NCI-H146 (cell line): Measurements from ENCODE around the gene PAX2.
A peak's percentile ranks its signal among the peaks of the same experiment; 100 is the strongest.

Experiments
- DNase-seq: peaks from one replicate; lab custom pipeline; 2025; lab: John Stamatoyannopoulos, UW

The PAX2 gene

GRCh38 chr10:100755821-100756220 is 10.4 kb downstream of the PAX2 start:
- no peak for DNase-seq

GRCh38 chr10:100759331-100759730 is 13.9 kb downstream of the PAX2 start:
- no peak for DNase-seq

- DNase-seq = no peak
These were observed 15.3 kb downstream of the PAX2 start for GRCh38 chr10:100760726-100761125.

- DNase-seq = no peak
These were observed 15.8 kb downstream of the PAX2 start for GRCh38 chr10:100761191-100761590.

GRCh38 chr10:100763043-100763747 is 17.8 kb downstream of the PAX2 start:
- DNase-seq = no peak

- DNase-seq = peak; percentile 4
These were observed 21.5 kb downstream of the PAX2 start for GRCh38 chr10:100766693-100767421.

- DNase-seq = no peak
These were observed 22.0 kb downstream of the PAX2 start for GRCh38 chr10:100767422-100767775.

- no peak for DNase-seq
These were observed 24.1 kb downstream of the PAX2 start for GRCh38 chr10:100769481-100769880.

- DNase-seq = no peak
These were observed 28.3 kb downstream of the PAX2 start for GRCh38 chr10:100773646-100774045.

- DNase-seq = no peak
These were observed 28.8 kb downstream of the PAX2 start for GRCh38 chr10:100774223-100774622.

GRCh38 chr10:100774876-100775275 is 29.5 kb downstream of the PAX2 start:
- DNase-seq = no peak

GRCh38 chr10:100775386-100775785 is 30.0 kb downstream of the PAX2 start:
- no peak for DNase-seq

- no peak for DNase-seq
These were observed 30.5 kb downstream of the PAX2 start for GRCh38 chr10:100775871-100776270.

GRCh38 chr10:100776671-100777070 is 31.3 kb downstream of the PAX2 start:
- no peak for DNase-seq

GRCh38 chr10:100779329-100779728 is 33.9 kb downstream of the PAX2 start:
- DNase-seq = no peak

GRCh38 chr10:100780324-100780723 is 34.9 kb downstream of the PAX2 start:
- DNase-seq = no peak

- no peak for DNase-seq
These were observed 35.8 kb downstream of the PAX2 start for GRCh38 chr10:100781145-100781665.

GRCh38 chr10:100782461-100783244 is 37.3 kb downstream of the PAX2 start:
- DNase-seq = no peak

GRCh38 chr10:100784126-100784525 is 38.7 kb downstream of the PAX2 start:
- DNase-seq = no peak

GRCh38 chr10:100786591-100786990 is 41.2 kb downstream of the PAX2 start:
- DNase-seq = no peak

- DNase-seq = no peak
These were observed 42.9 kb downstream of the PAX2 start for GRCh38 chr10:100788002-100788903.

- no peak for DNase-seq
These were observed 45.4 kb downstream of the PAX2 start for GRCh38 chr10:100790761-100791208.
